ENCODE data around the gene POFUT2.

POFUT2 gene

DNA sequence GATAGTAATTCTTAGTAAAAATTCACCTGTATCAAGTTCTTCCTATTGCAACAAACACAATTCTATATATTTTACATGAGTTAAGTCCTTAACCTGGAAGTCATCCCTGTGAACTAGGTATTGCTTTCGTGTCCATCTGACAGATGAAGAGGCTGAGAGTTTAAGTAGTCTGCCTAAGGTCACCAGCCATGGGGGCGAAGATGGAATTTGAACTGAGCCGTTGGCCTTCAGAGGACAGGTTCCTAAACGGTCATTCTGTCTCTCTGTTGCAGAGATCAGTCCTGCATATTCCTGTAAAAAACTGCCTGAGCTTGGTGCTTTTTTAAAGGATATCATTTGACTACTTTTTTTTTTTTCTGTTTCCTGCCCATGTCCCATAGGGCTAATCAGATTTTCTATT lies 10.2 kb upstream of the POFUT2 start:
- no peak for DNase-seq (ENCODE audit: low spot score)

DNA sequence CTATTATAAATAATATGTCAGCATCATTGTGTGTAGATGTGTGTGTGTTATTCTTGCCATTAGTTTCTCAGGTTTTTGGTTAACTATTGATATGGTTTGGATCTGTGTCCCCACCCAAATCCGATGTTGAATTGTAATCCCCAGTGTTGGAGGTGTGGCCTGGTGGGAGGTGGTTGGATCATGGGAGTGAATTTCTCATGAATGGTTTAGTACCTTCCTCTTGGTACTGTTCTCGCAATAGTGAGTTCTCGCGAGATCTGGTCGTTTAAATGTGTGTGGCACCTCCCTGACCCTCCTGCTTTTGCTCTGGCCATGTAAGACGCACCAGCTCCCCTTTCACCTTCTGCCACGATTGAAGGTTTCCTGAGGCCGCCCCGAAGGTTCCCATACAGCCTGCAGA lies 9.6 kb upstream of the POFUT2 start:
- no peak for DNase-seq (ENCODE audit: low spot score)

- DNase-seq (ENCODE audit: low spot score): no peak
These were observed 8.9 kb upstream of the POFUT2 start for GRCh38 chr21:45296638-45297037.

GRCh38 chr21:45295576-45296365 lies 8.1 kb upstream of the POFUT2 start:
- no peak for DNase-seq (ENCODE audit: low spot score)

DNA sequence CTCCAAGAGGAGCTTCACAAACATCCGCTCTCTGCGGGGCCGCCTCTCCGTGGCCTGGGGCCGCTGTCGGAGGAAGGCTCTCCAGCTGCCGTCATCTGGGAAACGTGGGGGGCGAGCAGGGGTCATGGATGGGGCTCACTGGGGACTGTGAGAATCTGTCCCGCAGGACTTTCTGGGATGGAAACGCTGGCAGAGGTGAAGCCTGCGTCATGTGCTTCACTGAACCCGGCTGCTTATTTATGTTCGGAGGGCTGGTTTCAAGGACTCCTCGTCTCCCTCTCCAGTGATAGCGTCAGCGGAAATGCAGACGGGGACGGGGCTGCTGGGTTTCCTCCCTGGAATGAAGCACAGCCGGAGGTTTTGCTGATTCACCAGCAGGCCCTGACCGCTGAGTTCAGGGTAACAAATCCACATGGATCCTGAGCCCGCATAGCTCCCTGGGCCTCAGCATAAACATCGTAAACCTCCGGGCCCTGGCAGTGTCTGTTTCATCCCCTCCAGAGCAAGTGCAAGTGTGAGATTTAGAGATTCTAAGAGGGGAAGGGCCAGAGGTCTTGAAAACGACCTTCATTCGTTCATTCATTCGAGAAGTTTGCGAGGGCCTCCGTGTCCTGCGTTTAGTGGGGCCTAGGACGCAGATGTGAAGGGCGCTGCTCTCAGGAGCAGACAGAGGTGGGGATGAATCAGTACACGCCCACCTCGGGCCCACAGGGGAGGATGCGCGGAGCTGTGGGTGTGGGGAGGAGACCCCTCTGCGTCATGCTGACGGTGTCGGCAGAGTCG lies 7.0 kb upstream of the POFUT2 start:
- no peak for DNase-seq (ENCODE audit: low spot score)

- DNase-seq (ENCODE audit: low spot score): no peak
These were observed 6.2 kb upstream of the POFUT2 start for GRCh38 chr21:45293726-45294401.

- no peak for DNase-seq (ENCODE audit: low spot score)
These were observed 5.6 kb upstream of the POFUT2 start for GRCh38 chr21:45293220-45293725.

DNA sequence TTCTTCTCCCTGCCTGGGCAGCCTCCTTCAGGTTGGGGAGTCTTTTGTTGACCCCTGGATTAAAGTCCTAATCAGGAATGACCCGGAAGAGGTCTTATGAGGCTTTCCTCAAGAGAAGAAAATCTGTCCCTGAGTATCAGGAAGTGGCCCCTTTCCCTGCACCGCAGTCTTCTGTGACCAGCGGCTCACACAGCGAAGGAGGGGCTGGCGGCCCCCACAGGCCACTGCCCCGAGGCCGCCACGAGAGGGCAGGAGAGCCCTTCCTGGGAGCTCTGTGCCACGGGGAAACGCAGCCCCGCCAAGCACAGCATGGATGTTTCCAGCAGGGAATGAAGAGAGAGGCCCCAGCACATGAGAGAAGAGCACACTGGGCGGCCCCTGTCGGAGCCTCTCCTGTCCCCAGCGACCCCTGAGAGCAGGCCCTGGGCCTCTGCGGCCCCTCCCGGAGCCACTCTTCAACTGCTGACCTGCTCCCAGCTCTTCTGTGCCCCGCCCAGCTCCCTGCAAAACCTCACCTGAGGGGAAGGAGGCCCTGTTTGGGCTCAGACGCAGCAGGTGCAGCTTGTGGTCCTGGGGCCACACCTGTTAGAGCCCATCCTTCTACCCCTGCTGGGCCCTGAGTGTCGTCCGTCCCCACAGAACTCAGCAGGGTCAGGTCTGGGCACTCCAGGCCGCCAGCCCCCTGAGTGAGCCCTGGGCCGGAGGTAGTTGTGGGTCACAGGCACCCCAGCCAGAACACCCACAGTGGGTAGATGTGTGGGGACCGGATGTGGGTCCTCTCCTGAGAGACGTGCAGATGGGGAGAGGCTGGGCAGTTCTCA lies 4.9 kb upstream of the POFUT2 start:
- peak; percentile 73 for DNase-seq (ENCODE audit: low spot score)

- no peak for DNase-seq (ENCODE audit: low spot score)
These were observed 4.1 kb upstream of the POFUT2 start for GRCh38 chr21:45291613-45292398.

DNA sequence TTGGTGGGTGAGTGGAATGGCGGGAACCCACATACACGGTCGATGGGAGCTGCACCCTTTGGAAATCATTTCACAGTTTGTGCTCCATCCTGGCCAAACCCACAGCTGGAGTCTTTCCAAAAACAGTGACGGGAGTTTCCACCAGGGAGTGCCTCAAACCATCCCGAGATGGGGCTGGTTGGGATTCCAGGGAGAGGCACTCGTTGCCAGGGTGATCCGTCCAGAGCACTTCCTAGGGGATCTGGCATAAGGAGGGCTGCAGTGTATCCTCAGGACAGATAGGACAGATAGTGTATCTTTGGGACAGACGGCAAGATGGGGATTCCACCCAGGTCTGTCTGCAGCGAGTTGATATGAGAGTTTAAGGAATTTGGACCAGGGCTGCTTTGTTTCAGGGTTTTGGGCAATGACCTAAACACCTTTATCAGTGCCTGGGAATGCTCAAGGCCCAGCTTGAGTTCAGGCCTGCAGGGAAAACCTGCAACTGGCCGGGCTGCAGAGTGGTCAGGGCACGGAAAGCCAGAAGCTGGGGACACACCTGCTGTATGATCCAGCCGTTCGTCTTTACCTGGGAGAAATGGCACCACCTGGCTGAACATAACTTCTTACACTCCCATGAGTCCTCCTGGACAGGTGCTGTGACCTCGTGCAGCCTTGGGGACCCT lies 3.4 kb upstream of the POFUT2 start:
- no peak for DNase-seq (ENCODE audit: low spot score)

DNA sequence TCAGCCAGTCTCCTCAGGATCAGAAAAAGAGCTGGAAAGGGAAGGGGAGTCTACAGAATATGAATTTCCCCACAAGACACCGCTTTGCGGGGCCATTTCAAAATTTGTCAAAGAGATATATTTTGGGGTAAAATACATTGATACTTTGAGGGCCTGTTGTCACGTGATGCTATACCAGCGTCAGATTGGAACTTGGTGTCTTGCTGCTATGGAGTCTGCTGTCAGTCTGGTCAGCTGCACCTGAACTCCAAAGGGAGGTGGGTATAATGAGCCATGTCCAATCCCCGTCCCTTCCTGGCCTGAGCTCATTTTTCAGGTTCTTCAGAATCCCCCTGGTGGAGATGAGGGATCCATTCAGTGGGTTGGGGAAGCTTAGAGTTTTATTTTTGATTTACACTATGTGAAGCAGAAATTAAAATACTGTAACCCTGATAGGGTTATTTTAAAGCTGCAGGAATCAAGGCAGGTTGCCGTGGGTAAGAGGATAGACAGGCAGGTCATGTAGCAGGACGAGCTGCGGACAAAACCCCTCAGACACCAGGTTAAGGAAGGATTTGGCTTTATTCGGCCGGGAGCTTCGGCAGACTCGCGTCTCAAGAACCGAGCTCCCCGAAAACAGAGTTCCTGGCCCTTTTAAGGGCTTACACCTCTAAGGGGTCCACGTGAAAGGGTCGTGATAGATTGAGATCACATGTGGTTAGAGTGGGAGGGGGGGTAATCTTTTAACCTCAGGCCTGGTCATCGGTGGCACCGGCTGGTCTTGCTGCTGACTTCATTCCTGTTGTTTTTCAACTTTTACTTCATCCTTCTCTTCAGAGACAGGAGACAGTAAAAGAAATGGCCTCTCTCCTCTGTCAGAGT lies 2.2 kb upstream of the POFUT2 start:
- no peak for DNase-seq (ENCODE audit: low spot score)

- no peak for DNase-seq (ENCODE audit: low spot score)
These were observed 1.4 kb upstream of the POFUT2 start for GRCh38 chr21:45289134-45289533.

DNA sequence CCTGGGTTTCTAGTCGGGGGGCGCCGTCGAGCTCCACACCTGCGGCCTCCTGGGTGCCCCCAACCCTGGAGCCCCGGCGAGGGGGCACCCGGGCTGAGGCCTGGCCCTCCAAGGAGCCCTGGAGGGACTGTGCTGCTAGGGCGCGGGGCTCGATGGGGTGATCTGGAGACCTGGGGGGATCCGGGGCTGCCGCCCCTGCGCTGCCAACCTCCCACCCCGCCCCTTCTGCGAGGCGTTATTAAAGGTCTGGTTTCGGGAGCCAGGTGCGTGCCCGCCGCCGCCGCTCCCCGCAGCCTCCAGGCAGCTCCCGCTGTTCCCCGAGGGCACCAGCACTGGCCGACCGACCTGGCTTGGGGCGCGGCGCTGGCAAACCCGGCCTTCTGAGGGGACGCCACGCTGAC lies 746 bp upstream of the POFUT2 start:
- no peak for DNase-seq (ENCODE audit: low spot score)

DNA sequence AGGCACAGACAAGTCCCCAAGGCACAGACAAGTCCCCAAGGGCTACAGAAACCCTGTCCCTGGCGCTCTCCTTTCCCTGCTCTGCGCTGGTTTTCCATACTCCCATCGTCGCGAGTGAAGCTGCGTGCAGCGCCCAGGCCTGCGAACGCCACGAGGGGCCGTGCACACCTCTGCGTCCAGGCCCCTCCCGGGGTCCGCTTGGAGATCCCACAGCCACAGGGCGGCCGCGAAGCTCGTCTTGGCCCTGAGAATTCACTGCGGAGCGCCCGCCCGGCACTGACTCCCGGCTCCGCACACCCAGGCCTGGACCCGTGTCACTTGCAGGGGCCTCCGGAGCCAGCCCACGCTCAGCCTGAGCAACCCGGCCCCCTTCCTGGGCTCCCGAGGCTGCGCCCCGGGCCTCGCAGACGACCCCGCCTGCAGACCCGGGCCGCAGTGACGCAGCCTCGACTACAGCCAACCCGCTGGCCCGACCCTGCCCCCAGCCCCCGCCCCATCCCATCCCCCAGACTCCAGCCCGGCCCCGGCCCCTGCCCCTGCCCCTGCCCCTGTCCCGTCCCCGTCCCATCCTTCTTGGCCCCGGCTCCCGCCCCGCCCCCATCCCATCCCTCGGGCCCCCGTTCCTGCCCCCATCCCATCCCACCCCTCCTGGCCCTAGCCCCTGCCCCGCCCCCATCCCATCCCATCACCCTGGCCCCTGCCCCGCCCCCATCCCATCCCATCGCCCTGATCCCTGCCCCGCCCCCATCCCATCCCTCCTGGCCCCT lies 841 bp downstream of the POFUT2 start:
- DNase-seq (ENCODE audit: low spot score): no peak

GRCh38 chr21:45285266-45285931 lies 2.3 kb downstream of the POFUT2 start:
- no peak for DNase-seq (ENCODE audit: low spot score)

DNA sequence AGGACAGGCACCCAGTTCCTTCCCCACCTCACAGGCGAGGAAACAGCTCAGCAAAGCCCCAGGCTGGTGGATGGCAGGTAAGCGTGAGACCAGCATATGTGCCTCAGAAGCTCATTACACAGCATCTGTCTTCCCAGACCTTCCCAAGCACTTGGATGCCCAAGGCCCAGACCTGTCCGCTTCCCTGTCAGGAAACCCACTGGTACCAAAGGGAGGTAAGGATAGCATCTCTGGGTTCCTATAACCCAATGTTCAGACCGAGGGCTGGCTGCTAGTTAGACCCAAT lies 3.3 kb downstream of the POFUT2 start:
- DNase-seq (ENCODE audit: low spot score): no peak

DNA sequence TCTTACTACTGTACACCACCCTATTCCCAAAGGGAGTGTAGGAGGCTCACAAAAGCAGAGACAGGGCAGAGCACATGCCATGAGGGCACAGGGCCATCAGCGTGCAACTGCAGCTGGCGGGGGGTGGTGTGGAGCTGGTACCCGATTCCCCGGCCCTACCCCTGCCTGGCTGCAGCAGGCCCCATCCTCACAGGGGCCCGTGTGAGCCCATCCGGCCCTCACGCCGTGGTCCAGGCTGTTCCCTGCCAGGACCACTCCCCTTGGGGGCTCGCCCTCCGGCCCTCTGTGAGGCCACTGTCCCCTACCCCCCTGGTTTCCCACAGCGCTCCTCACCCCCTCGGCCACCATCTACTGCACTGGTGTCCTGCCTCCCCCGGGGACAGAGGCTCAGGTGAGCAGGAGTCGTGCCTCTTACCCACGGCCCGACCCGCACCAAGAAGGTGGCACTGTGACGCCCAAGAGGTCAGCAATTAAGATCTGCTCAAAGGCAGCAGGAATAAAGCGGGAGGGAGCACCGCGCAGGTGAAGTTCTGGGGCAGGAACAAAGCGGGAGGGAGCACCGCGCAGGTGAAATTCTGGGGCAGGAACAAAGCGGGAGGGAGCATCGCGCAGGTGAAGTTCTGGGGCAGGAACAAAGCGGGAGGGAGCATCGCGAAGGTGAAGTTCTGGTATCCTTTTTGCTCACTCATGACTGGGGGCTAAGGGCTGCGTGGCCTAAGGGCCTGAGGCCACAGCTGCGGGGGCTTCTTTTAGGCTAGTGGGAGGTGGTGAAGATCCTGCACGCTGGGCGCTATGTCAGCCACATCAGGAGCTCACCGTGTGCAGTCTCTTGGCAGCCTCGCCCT lies 3.9 kb downstream of the POFUT2 start:
- no peak for DNase-seq (ENCODE audit: low spot score)
